Measurements from ENCODE around the gene RPRD1B. TPM values are rescaled to one million over a fixed set of nuclear protein-coding genes. Genes with fewer than 3 reads are reported as not detected.

RPRD1B gene
- total and polyA plus RNA-seq, 2 of the 13 experiments (the other 11 are each of a cell fraction or from before 2014, with no cell fraction given): 31.1 to 41.5 TPM

GRCh38 chr20:38024496-38024895 is 9.1 kb upstream of the RPRD1B start:
- no peak overlapping the region for H2AFZ ChIP-seq (ENCODE audit: low read length)
- peak; percentile 20; the same call in 1 of the 2 replicates for TF ChIP-seq HIVEP1 (CRISPR knock-in tag; IDR thresholded peaks at IDR 0.05)
- TF ChIP-seq ZNF235 (CRISPR knock-in tag; IDR thresholded peaks at IDR 0.05; ENCODE audit: borderline replicate concordance): no peak
- H4K20me1 ChIP-seq (ENCODE audit: insufficient read depth, low read length): peaks cover 3% of the 10 kb centered on the region; the same call in 1 of the 2 replicates
- WGBS (ENCODE audit: low lambda C conversion rate): 75% methylated on average over 5 of the region's 5 CpGs
- H3K79me2 ChIP-seq (ENCODE audit: insufficient read depth, low read length): peaks cover 96% of the 10 kb centered on the region
- no peak overlapping the region for H3K4me3 ChIP-seq (replicated peaks in 1 of 3; ENCODE audit: insufficient read depth in 1 of 3, low read depth in 2 of 3, low read length in 3 of 3)
- in situ Hi-C loops (cut with HindIII; ENCODE audit: extremely low pct_ligation_motif_present, low pct_unique_long_range_greater_than_20kb) (no loop called here), intact Hi-C loops (cut with micrococcal nuclease; ENCODE audit: unreplicated experiment) (no loop called here)
- H3K4me1 ChIP-seq (ENCODE audit: insufficient read depth, low read length): peaks cover 57% of the 10 kb centered on the region
- ChIA-PET POLR2A (interaction anchor here (2.5 kb wide), 1 partner anchor 8 kb away, joined by 23 read pairs; the partner anchor contains the start of genes RPRD1B and TTI1), CTCF (ENCODE audit: low intra/inter-chr PET ratio, low total read pairs) (no interaction called here)
- BruUV-seq (replicated peaks): no TSS peak
- ATAC-seq: no peak
- FAIRE-seq: no peak
- H3K27me3 ChIP-seq (ENCODE audit: control insufficient read depth in 1 of 2, insufficient read depth in 2 of 2, low read length in 2 of 2): no peaks in the 10 kb centered on the region
- H3K36me3 ChIP-seq (replicated peaks in 1 of 2; ENCODE audit: control insufficient read depth in 1 of 2, insufficient read depth in 2 of 2, low read length in 2 of 2): peaks cover 4 to 24% of the 10 kb centered on the region in 2 experiments; a peak in 4 of 5 replicates
- no peak overlapping the region for H3K9ac ChIP-seq (ENCODE audit: insufficient read depth, low read depth, low read length)
- no peak for DNase-seq (ENCODE audit: low spot score)
- no peak overlapping the region for H3K4me2 ChIP-seq (ENCODE audit: low read depth, low read length)
- H3K9me3 ChIP-seq (ENCODE audit: low read length): no peaks in the 10 kb centered on the region; the same call in 1 of the 2 replicates
- no peak overlapping the region for H3K27ac ChIP-seq (ENCODE audit: extremely low read length, insufficient read depth, low read length)

GRCh38 chr20:38029453-38029852 is 4.1 kb upstream of the RPRD1B start:
- Histone ChIP-seq H3K9me3 (ENCODE audit: low read length) (no peaks in the 10 kb centered on the region; the same call in 1 of the 2 replicates), H2AFZ (ENCODE audit: low read length) (no peak overlapping the region), H3K27ac (ENCODE audit: extremely low read length, insufficient read depth, low read length) (no peak overlapping the region), H3K4me3 (replicated peaks in 1 of 3; ENCODE audit: insufficient read depth in 1 of 3, low read depth in 2 of 3, low read length in 3 of 3) (no peak overlapping the region), H4K20me1 (ENCODE audit: insufficient read depth, low read length) (peaks cover 3% of the 10 kb centered on the region; the same call in 1 of the 2 replicates), H3K4me1 (ENCODE audit: insufficient read depth, low read length) (peaks cover 54% of the 10 kb centered on the region), H3K79me2 (ENCODE audit: insufficient read depth, low read length) (peaks cover 97% of the 10 kb centered on the region), H3K36me3 (replicated peaks in 1 of 2; ENCODE audit: control insufficient read depth in 1 of 2, insufficient read depth in 2 of 2, low read length in 2 of 2) (peaks cover 3 to 24% of the 10 kb centered on the region in 2 experiments; a peak in 3 of 5 replicates), H3K9ac (ENCODE audit: insufficient read depth, low read depth, low read length) (no peak overlapping the region), H3K4me2 (ENCODE audit: low read depth, low read length) (no peak overlapping the region), H3K27me3 (ENCODE audit: control insufficient read depth in 1 of 2, insufficient read depth in 2 of 2, low read length in 2 of 2) (no peaks in the 10 kb centered on the region; a peak in 1 of 5 replicates)
- in situ Hi-C loops (cut with HindIII; ENCODE audit: extremely low pct_ligation_motif_present, low pct_unique_long_range_greater_than_20kb) (no loop called here), intact Hi-C loops (cut with micrococcal nuclease; ENCODE audit: unreplicated experiment) (no loop called here)
- ChIA-PET POLR2A (interaction anchor here (0.6 kb wide), 1 partner anchor 36 kb away, joined by 4 read pairs; no protein-coding TSS in a partner anchor), CTCF (ENCODE audit: low intra/inter-chr PET ratio, low total read pairs) (no interaction called here)
- DNase-seq (ENCODE audit: low spot score) (no peak), ATAC-seq (no peak), FAIRE-seq (no peak)
- TF ChIP-seq RBFOX2 (IDR thresholded peaks at IDR 0.05; ENCODE audit: low read depth, low read length) (0 out of 2 replicates have a peak, but pooled peaks have one; percentile 5), ZNF414 (CRISPR knock-in tag; IDR thresholded peaks at IDR 0.05) (no peak), ARNTL (CRISPR knock-in tag; IDR thresholded peaks at IDR 0.05) (no peak), MED13 (CRISPR knock-in tag; IDR thresholded peaks at IDR 0.05) (no peak), ZNF121 (CRISPR knock-in tag; IDR thresholded peaks at IDR 0.05) (peak; percentile 23; the same call in 1 of the 2 replicates), RARA (CRISPR knock-in tag; IDR thresholded peaks at IDR 0.05) (no peak), ZBTB49 (CRISPR knock-in tag; IDR thresholded peaks at IDR 0.05; ENCODE audit: borderline replicate concordance) (no peak), SIX1 (CRISPR knock-in tag; IDR thresholded peaks at IDR 0.05; ENCODE audit: borderline replicate concordance) (no peak)
- BruUV-seq (replicated peaks): no TSS peak
- 95% methylated on average over 3 of the region's 3 CpGs for WGBS (ENCODE audit: low lambda C conversion rate)
